Lower leg skin (tissue), 3 donors: ENCODE measurements around the gene SMAD4.

Experiments
- POLR2A ChIP-seq, 2 donors: fragments of 450-650 bp; IDR thresholded peaks; one replicate each; pipeline ENCODE4 v1.6.1; 2016 to 2017; ENCODE audit warnings: antibody characterized with exemption in 2 of 2, mild to moderate bottlenecking in 1 of 2, moderate library complexity in 1 of 2
- TF ChIP-seq, protein P1 (sequence below), 3 donors: fragments of 450-650 bp; IDR thresholded peaks; one replicate each; pipeline ENCODE4 v1.5.1; 2016; ENCODE audit warnings: antibody characterized with exemption in 3 of 3, mild to moderate bottlenecking in 3 of 3, moderate library complexity in 2 of 3

DNA sequence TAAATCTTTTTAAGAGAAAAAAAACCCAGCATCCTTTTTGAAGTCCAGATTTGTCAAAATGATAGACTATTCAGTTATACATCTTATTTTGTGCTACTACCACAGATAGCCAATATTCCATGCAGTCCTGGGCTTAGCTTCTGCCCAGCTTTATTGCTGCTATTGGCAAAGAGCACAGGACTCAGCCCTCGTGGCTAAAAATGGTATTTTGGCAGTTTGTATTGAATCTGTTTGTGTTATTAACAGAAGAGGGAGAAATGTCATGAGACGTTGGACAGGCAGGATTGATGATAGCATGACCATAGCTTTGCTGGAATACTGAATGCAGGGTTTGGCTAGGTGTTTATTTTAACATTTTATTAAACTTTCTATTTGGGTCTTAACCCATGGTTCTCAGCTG, 42.8 kb upstream of the SMAD4 start:
- TF ChIP-seq, protein P1, sequence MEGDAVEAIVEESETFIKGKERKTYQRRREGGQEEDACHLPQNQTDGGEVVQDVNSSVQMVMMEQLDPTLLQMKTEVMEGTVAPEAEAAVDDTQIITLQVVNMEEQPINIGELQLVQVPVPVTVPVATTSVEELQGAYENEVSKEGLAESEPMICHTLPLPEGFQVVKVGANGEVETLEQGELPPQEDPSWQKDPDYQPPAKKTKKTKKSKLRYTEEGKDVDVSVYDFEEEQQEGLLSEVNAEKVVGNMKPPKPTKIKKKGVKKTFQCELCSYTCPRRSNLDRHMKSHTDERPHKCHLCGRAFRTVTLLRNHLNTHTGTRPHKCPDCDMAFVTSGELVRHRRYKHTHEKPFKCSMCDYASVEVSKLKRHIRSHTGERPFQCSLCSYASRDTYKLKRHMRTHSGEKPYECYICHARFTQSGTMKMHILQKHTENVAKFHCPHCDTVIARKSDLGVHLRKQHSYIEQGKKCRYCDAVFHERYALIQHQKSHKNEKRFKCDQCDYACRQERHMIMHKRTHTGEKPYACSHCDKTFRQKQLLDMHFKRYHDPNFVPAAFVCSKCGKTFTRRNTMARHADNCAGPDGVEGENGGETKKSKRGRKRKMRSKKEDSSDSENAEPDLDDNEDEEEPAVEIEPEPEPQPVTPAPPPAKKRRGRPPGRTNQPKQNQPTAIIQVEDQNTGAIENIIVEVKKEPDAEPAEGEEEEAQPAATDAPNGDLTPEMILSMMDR (IDR thresholded peaks at IDR 0.05): no peak
- TF ChIP-seq POLR2A (IDR thresholded peaks at IDR 0.05): no peak
